Neuron (in vitro differentiated cells): ENCODE data around the gene DOCK2.

ENCODE experiments used
- H2AFZ ChIP-seq: one replicate; pipeline ENCODE4 v1.6.1; 2013; ENCODE audit warnings: low read depth, mild to moderate bottlenecking, inconsistent platforms, low read length, moderate library complexity
- H3K27me3 ChIP-seq: one replicate; pipeline ENCODE4 v1.6.1; 2013; ENCODE audit warnings: low read length; ENCODE audit not compliant: insufficient read depth
- H3K36me3 ChIP-seq: one replicate; pipeline ENCODE4 v1.6.1; 2013; ENCODE audit warnings: low read length; ENCODE audit not compliant: insufficient read depth
- H3K4me1 ChIP-seq: one replicate; pipeline ENCODE4 v1.6.1; 2013; ENCODE audit warnings: low read length; ENCODE audit not compliant: insufficient read depth
- H3K4me3 ChIP-seq: 2 replicates; pipeline ENCODE4 v1.5.1; 2013; ENCODE audit warnings: mild to moderate bottlenecking, low read length, moderate library complexity
- H3K9me3 ChIP-seq: one replicate; pipeline ENCODE4 v1.6.1; 2013; ENCODE audit warnings: low read length

Gene DOCK2

GRCh38 chr5:170111088-170111785, 474.2 kb downstream of the DOCK2 start:
- no peaks in the 10 kb centered on the region for H3K9me3 ChIP-seq
- H3K4me1 ChIP-seq = peaks cover 2% of the 10 kb centered on the region
- H3K36me3 ChIP-seq = no peaks in the 10 kb centered on the region
- no peak overlapping the region for H2AFZ ChIP-seq
- no peak overlapping the region for H3K4me3 ChIP-seq
- no peaks in the 10 kb centered on the region for H3K27me3 ChIP-seq

DNA sequence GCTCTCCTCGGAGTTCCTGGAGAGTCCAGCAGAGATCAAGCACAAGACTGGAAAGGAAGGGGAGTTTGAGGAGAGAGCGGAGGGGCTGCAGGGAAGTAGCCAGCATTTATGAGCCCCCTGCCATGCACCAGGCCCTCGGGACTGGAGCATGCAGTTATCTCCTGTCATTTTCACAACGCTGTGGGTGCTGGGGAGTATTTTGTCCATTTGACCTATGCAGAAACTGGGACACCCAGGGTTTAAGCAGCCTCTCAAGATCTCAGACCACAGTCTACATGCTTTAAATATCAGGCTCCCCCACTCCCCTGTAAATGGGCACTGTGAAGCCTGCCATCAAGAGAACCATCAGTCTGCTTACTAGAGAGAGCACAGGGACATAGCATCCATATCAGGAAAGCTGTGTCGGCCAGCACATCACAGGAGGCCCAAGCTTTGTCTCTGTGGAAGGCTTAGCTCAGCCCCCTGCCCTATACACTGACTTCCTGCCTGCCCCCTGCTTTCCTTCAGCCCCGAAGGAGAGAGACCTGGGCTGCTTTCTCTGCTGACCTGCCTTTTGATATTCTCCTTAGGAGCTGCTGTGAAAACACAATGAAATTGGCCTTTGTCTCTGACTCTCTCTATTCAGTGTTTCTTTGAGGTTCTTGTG, 475.9 kb downstream of the DOCK2 start:
- H3K4me3 ChIP-seq = no peak overlapping the region
- H3K36me3 ChIP-seq = no peaks in the 10 kb centered on the region
- H3K27me3 ChIP-seq = no peaks in the 10 kb centered on the region

GRCh38 chr5:170113522-170113900, 476.4 kb downstream of the DOCK2 start:
- H3K4me1 ChIP-seq = peaks cover 2% of the 10 kb centered on the region
- peak overlapping the region; percentile 14 for H2AFZ ChIP-seq
- no peaks in the 10 kb centered on the region for H3K27me3 ChIP-seq
- H3K36me3 ChIP-seq = no peaks in the 10 kb centered on the region
- no peaks in the 10 kb centered on the region for H3K9me3 ChIP-seq
- no peak overlapping the region for H3K4me3 ChIP-seq

More for the DNA sequence above, 475.9 kb downstream of the DOCK2 start:
- peaks cover 2% of the 10 kb centered on the region for H3K4me1 ChIP-seq
- peak overlapping the region; percentile 14 for H2AFZ ChIP-seq
- no peaks in the 10 kb centered on the region for H3K9me3 ChIP-seq

GRCh38 chr5:170114271-170114670, 477.2 kb downstream of the DOCK2 start:
- Histone ChIP-seq H2AFZ (no peak overlapping the region), H3K4me3 (no peak overlapping the region), H3K9me3 (no peaks in the 10 kb centered on the region), H3K27me3 (no peaks in the 10 kb centered on the region), H3K4me1 (peaks cover 2% of the 10 kb centered on the region), H3K36me3 (no peaks in the 10 kb centered on the region)

- Histone ChIP-seq H3K27me3 (no peaks in the 10 kb centered on the region), H2AFZ (no peak overlapping the region), H3K4me1 (peaks cover 2% of the 10 kb centered on the region), H3K4me3 (no peak overlapping the region), H3K9me3 (no peaks in the 10 kb centered on the region), H3K36me3 (no peaks in the 10 kb centered on the region)
These were observed 478.9 kb downstream of the DOCK2 start for GRCh38 chr5:170115925-170116324.

GRCh38 chr5:170117736-170118135, 480.7 kb downstream of the DOCK2 start:
- peaks cover under 1% of the 10 kb centered on the region for H3K4me1 ChIP-seq
- no peak overlapping the region for H3K4me3 ChIP-seq
- H3K9me3 ChIP-seq = no peaks in the 10 kb centered on the region

DNA sequence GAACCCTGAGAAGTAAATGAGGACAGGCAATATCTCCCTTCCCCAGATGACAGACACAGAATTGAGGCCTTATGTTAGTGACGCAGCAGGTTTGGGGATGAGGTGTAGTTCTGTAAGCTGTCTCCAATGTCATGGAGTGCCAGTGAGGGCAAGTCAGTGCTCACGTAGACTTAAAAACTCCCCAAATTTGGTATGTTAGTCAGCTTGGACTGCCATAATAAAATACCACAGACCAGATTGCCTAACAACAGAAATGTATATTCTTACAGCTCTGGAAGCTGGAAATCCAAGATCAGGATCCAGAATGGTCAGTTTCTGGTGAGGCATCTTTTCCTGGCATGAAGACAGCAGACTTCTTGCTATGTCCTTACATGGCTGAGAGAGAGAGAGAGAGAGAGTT, 483.5 kb downstream of the DOCK2 start:
- no peaks in the 10 kb centered on the region for H3K36me3 ChIP-seq
- H2AFZ ChIP-seq = no peak overlapping the region
- H3K4me1 ChIP-seq = no peaks in the 10 kb centered on the region
- H3K4me3 ChIP-seq = no peak overlapping the region
- no peaks in the 10 kb centered on the region for H3K9me3 ChIP-seq
- H3K27me3 ChIP-seq = no peaks in the 10 kb centered on the region

More at GRCh38 chr5:170117736-170118135, 480.7 kb downstream of the DOCK2 start:
- Histone ChIP-seq H3K36me3 (no peaks in the 10 kb centered on the region), H3K27me3 (no peaks in the 10 kb centered on the region), H2AFZ (no peak overlapping the region)

GRCh38 chr5:170121321-170121720, 484.2 kb downstream of the DOCK2 start:
- Histone ChIP-seq H3K27me3 (no peaks in the 10 kb centered on the region), H3K4me3 (no peak overlapping the region), H3K4me1 (no peaks in the 10 kb centered on the region), H3K9me3 (no peaks in the 10 kb centered on the region), H2AFZ (no peak overlapping the region), H3K36me3 (no peaks in the 10 kb centered on the region)

- H3K36me3 ChIP-seq = no peaks in the 10 kb centered on the region
- no peaks in the 10 kb centered on the region for H3K4me1 ChIP-seq
- H3K27me3 ChIP-seq = no peaks in the 10 kb centered on the region
- no peak overlapping the region for H2AFZ ChIP-seq
- H3K4me3 ChIP-seq = no peak overlapping the region
- H3K9me3 ChIP-seq = no peaks in the 10 kb centered on the region
These were observed 489.0 kb downstream of the DOCK2 start for GRCh38 chr5:170126061-170126460.

DNA sequence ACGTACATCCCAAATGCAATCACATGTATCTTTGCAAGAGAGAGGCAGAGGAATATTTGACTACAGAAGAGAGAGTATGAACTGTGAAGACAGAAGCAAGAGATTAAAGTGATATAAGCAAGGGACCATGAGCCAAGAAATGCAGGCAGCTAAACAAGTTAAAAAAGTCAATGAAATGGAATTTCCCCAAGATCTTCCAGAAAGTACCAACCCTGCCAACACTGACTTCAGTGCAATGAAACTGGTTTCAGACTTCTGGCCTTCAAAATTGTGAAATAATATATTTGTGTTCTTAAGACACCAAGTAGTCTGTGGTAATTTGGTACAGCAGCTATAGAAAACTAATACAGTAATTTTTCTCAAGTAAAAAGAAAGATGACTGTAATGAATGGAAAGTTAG, 489.6 kb downstream of the DOCK2 start:
- no peaks in the 10 kb centered on the region for H3K9me3 ChIP-seq
- no peaks in the 10 kb centered on the region for H3K27me3 ChIP-seq
- no peaks in the 10 kb centered on the region for H3K36me3 ChIP-seq
- H3K4me3 ChIP-seq = no peak overlapping the region
- no peaks in the 10 kb centered on the region for H3K4me1 ChIP-seq
- H2AFZ ChIP-seq = no peak overlapping the region

- H2AFZ ChIP-seq = no peak overlapping the region
- H3K9me3 ChIP-seq = no peaks in the 10 kb centered on the region
- H3K4me1 ChIP-seq = no peaks in the 10 kb centered on the region
- no peak overlapping the region for H3K4me3 ChIP-seq
- no peaks in the 10 kb centered on the region for H3K36me3 ChIP-seq
- no peaks in the 10 kb centered on the region for H3K27me3 ChIP-seq
These were observed 494.2 kb downstream of the DOCK2 start for GRCh38 chr5:170131235-170131634.

GRCh38 chr5:170132269-170132975, 495.3 kb downstream of the DOCK2 start:
- H3K4me3 ChIP-seq = no peak overlapping the region
- no peaks in the 10 kb centered on the region for H3K36me3 ChIP-seq
- H3K9me3 ChIP-seq = no peaks in the 10 kb centered on the region
- H3K4me1 ChIP-seq = no peaks in the 10 kb centered on the region
- no peaks in the 10 kb centered on the region for H3K27me3 ChIP-seq
- H2AFZ ChIP-seq = no peak overlapping the region
